ENCODE data around the gene EPHA7. TPM values are rescaled to one million over a fixed set of nuclear protein-coding genes. Genes with fewer than 3 reads are reported as not detected.

The EPHA7 gene
- total RNA-seq, 6 donors from 2014 or later, result under 0.01 to 4.6 (median 0.27) TPM

DNA sequence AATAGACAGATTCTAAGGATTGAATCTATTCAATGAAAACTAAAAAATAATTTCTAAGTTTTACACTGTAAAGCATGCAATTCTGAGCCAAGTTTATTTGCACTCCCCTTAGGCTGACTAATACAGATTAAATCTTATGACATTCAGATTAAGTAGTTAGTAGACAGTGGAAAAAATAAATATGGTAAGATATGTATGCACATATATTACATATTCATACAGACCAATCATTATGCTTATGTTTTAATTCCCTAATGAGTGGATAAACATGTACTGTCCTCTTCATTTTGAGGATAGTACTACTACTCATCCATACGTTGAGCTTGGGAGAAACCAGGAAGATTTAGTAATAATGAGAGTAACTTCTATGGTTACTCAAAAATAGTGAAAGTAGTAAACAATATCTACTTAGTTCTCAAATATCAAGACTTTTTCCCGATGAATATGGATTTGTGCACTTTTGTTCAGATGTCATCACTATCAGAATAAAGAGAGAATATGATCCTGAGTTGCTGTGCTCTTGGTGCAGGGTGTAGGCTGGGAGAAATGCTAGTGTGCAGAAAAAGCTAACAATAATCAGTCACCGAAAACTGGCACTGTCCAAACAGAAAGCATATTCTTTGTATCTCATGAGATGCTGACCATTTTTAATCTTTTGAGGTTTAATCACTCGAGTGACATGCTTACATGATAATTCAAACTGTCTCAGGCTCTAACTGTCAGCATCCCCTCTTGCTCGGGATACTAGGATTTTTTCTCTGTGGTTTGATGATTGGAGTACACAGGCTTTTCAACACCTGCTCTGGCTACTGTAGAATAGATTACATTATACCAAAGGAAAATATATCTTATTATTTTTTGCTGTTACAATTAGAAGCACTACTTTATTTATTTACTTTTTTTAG lies 111.6 kb downstream of the EPHA7 start:
- H3K4me1 ChIP-seq, result no peaks in the 10 kb centered on the region
- H3K27ac ChIP-seq, result no peak overlapping the region
- ATAC-seq (ENCODE audit: low FRiP score in 2 of 2) (no peak), DNase-seq (no peak)
- TF ChIP-seq CTCF (IDR thresholded peaks at IDR 0.05), result no peak
- TF ChIP-seq EP300 (IDR thresholded peaks at IDR 0.05), result no peak
- no peak for TF ChIP-seq POLR2A (IDR thresholded peaks at IDR 0.05)
- no peak for TF ChIP-seq POLR2AphosphoS5 (IDR thresholded peaks at IDR 0.05)
- no peak overlapping the region for H3K4me3 ChIP-seq
- WGBS, 2 donors, result 60 to 75% methylated on average over 5 of the region's 5 CpGs
- H3K36me3 ChIP-seq, result no peaks in the 10 kb centered on the region
- no peaks in the 10 kb centered on the region for H3K27me3 ChIP-seq
- no peaks in the 10 kb centered on the region for H3K9me3 ChIP-seq

- DNase-seq (no peak), ATAC-seq (ENCODE audit: low FRiP score in 2 of 2) (no peak)
- no peaks in the 10 kb centered on the region for H3K36me3 ChIP-seq
- H3K27me3 ChIP-seq, result no peaks in the 10 kb centered on the region
- no peaks in the 10 kb centered on the region for H3K9me3 ChIP-seq
- no peak overlapping the region for H3K4me3 ChIP-seq
- no peak overlapping the region for H3K27ac ChIP-seq
- TF ChIP-seq EP300 (IDR thresholded peaks at IDR 0.05) (no peak), CTCF (IDR thresholded peaks at IDR 0.05) (no peak), POLR2A (IDR thresholded peaks at IDR 0.05) (no peak)
- H3K4me1 ChIP-seq, result no peaks in the 10 kb centered on the region
These were observed 114.3 kb downstream of the EPHA7 start for GRCh38 chr6:93305088-93305487.

DNA sequence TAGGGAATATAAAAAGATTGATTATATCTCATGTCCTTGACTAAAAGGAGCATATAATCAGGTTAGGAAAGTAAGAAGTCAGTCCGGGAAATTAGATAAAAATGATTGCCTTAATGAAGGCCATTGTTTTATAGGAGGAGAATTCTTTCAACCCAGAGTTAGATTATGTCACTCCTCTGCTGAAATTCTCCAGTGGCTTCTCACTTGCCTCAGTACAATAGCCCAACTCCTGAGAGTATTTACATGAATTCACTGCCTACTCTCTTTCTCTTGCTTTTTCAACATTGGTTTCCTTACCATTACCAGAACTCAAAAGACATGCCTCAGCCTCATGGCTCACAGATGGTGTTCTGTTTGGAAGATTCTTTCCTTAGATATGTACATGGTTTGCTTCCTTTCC lies 114.9 kb downstream of the EPHA7 start:
- H3K4me3 ChIP-seq, result no peak overlapping the region
- ATAC-seq (ENCODE audit: low FRiP score in 2 of 2) (no peak), DNase-seq (no peak)
- no peaks in the 10 kb centered on the region for H3K27me3 ChIP-seq
- no peaks in the 10 kb centered on the region for H3K9me3 ChIP-seq
- no peaks in the 10 kb centered on the region for H3K4me1 ChIP-seq
- no peaks in the 10 kb centered on the region for H3K36me3 ChIP-seq
- no peak overlapping the region for H3K27ac ChIP-seq
- WGBS, 2 donors, result 72 to 95% methylated on average over 1 of the region's 1 CpG
- no peak for TF ChIP-seq CTCF (IDR thresholded peaks at IDR 0.05)
- TF ChIP-seq EP300 (IDR thresholded peaks at IDR 0.05), result no peak
- TF ChIP-seq POLR2AphosphoS5 (IDR thresholded peaks at IDR 0.05), result no peak
- no peak for TF ChIP-seq POLR2A (IDR thresholded peaks at IDR 0.05)

GRCh38 chr6:93300661-93301060 lies 118.7 kb downstream of the EPHA7 start:
- Histone ChIP-seq H3K4me1 (no peaks in the 10 kb centered on the region), H3K27ac (no peak overlapping the region), H3K9me3 (no peaks in the 10 kb centered on the region), H3K36me3 (no peaks in the 10 kb centered on the region), H3K4me3 (no peak overlapping the region), H3K27me3 (no peaks in the 10 kb centered on the region)
- TF ChIP-seq POLR2AphosphoS5 (IDR thresholded peaks at IDR 0.05) (no peak), EP300 (IDR thresholded peaks at IDR 0.05) (no peak), POLR2A (IDR thresholded peaks at IDR 0.05) (no peak), CTCF (IDR thresholded peaks at IDR 0.05) (no peak)
- 80% methylated on average over 3 of the region's 3 CpGs for WGBS, 2 donors
- DNase-seq (no peak), ATAC-seq (ENCODE audit: low FRiP score in 2 of 2) (no peak)

DNA sequence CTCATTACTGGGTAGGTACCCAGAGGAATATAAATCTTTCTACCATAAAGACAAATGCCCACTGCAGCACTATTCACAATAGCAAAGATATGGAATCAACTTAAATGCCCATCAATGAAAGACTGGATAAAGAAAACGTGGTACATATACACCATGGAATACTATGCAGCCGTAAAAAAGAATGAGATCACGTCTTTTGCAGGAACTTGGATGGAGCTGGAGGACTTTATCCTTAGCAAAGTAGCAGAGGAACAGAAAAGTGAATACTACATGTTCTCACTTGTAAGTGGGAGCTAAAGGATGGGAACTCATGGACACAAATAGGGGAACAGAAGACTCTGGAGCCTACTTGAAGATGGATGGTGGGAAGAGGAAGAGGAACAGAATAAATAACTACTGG lies 119.7 kb downstream of the EPHA7 start:
- Histone ChIP-seq H3K4me3 (no peak overlapping the region), H3K4me1 (no peaks in the 10 kb centered on the region), H3K36me3 (no peaks in the 10 kb centered on the region), H3K9me3 (no peaks in the 10 kb centered on the region), H3K27me3 (no peaks in the 10 kb centered on the region), H3K27ac (no peak overlapping the region)
- ATAC-seq (ENCODE audit: low FRiP score in 2 of 2) (no peak), DNase-seq (no peak)
- no peak for TF ChIP-seq EP300 (IDR thresholded peaks at IDR 0.05)
- TF ChIP-seq CTCF (IDR thresholded peaks at IDR 0.05), result no peak
- no peak for TF ChIP-seq POLR2A (IDR thresholded peaks at IDR 0.05)
- TF ChIP-seq POLR2AphosphoS5 (IDR thresholded peaks at IDR 0.05), result no peak
- WGBS, 2 donors, result 56 to 91% methylated on average over 3 of the region's 3 CpGs
